IPS-11a (cell line): Measurements from ENCODE around the gene PISD.
"Not testable (repeated sequence)": the region's sequence is repeated elsewhere in the genome, so short reads cannot be mapped to it uniquely, and the experiment has no call there.

Experiments
- H3K4me3 ChIP-seq: one replicate; pipeline ENCODE4 v1.5.1; 2013; ENCODE audit warnings: low read depth, low read length, control low read depth

The PISD gene

GRCh38 chr22:31661851-31662667, at the start of gene PISD:
Gene PISD, minus strand, starts transcription at chr22:31662215. Its CDS starts 7 bp downstream, at chr22:31662208.
- H3K4me3 ChIP-seq: peak within 1 kb of the TSS; percentile 100

GRCh38 chr22:31711226-31711625, 49.2 kb upstream of the PISD start:
- not testable (repeated sequence) for H3K4me3 ChIP-seq

GRCh38 chr22:31707519-31707918, 45.5 kb upstream of the PISD start:
- no peak overlapping the region for H3K4me3 ChIP-seq

- H3K4me3 ChIP-seq: no peak overlapping the region
These were observed 33.4 kb upstream of the PISD start for GRCh38 chr22:31695423-31695822.

- not testable (repeated sequence) for H3K4me3 ChIP-seq
These were observed 32.0 kb upstream of the PISD start for GRCh38 chr22:31694046-31694445.

DNA sequence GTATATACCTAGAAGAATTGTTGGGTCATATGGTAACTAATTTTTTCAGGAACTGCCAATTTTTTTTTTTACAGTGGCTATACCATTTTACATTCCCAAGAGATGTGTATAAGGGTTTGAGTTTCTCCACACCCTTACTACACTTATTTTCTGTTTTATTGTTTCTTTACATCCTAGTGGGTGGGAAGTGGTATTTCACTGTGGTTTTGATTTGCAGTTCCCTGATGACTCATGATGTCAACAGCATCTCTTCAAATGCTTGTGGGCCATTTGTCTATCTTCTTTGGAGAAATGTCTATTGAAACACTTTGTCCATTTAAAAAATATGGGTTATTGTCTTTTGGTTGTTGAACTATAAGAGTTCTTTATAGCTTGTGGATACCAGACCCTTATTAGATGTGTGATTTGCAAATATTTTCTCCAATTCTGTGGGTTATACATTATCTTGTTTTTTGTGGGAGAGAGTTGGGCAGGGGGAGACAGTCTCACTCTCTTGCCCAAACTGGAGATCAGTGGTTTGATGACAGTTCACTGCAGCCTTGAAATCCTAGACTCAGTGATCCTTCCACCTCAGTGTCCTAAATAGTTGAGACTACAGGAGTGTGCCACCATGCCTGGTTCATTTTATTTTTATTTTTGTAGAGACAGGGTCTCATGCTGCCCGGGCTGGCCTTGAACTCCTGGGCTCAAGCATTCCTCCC, 30.3 kb upstream of the PISD start:
- H3K4me3 ChIP-seq: no peak overlapping the region

- H3K4me3 ChIP-seq: no peak overlapping the region
These were observed 29.4 kb upstream of the PISD start for GRCh38 chr22:31691408-31691807.

GRCh38 chr22:31683181-31684105, 21.4 kb upstream of the PISD start:
- H3K4me3 ChIP-seq: no peak overlapping the region

- no peak overlapping the region for H3K4me3 ChIP-seq
These were observed 20.7 kb upstream of the PISD start for GRCh38 chr22:31682751-31683150.

DNA sequence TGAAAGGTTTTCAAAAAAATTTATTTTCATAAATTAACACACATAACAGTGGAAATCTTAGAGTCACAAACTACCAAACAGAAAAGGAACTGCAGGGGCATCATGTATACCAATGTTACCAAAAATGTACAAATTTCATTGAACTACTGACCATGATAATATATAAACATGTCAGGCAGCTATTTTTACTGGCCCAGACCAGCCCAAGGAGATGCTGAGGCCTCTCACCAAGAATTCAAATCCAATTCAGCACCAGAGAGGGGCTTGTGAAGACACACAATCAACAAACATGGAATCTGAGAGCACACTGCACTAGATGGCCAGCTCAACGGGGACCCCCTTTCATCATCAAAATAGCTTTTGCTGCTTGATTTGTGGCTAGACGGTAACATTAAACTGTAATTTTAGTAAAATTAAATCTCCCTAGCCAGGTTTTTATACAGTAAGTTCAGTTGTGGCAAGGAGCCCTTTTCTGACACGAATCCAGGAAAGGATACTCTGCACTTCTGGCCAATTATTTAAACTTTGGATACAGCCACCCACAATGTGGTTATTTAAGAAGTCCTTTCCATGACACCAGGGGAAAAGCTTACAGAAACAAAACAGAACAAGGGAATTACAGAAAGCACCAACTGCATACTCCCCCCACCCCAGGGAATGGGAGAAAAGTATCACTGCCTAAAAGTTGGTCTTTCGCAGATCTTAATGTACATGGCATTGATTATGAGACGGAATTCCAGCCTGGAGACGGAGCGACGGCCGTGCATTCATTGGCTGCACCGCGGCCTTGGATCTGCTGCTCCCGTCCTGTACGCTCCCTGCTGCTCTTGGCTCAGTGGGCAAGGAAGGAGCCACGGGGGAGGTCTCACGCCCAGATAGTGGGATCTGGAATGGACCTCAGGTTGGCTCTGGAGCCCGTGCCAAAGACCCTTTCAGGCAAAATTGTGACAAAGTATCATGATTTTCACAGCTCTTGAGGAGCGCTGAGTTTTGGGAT, 19.6 kb upstream of the PISD start:
- H3K4me3 ChIP-seq: no peak overlapping the region

- no peak overlapping the region for H3K4me3 ChIP-seq
These were observed 18.9 kb upstream of the PISD start for GRCh38 chr22:31680861-31681341.

GRCh38 chr22:31678748-31679147, 16.7 kb upstream of the PISD start:
- H3K4me3 ChIP-seq: no peak overlapping the region

DNA sequence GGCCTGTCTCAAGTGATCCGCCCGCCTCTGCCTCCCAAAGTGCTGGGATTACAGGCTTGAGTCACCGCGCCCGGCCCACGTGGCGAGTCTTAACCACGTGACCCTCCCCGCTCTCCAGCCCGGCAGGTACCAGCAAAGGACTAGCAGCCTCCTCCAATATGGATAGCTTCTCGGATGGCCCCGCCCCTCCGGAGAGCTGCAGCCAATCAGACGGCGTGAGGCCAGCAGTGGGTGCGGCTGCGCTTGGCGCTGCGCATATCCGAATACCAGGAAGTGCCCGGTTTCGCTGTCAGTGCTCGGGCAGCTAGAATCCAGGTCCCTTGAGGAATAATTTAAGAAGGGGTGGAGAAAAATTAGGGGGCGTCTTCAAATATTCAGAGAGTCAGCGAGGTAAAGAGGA, 14.7 kb upstream of the PISD start:
- no peak overlapping the region for H3K4me3 ChIP-seq

- not testable (repeated sequence) for H3K4me3 ChIP-seq
These were observed 12.2 kb upstream of the PISD start for GRCh38 chr22:31674219-31674618.

GRCh38 chr22:31668849-31669248, 6.8 kb upstream of the PISD start:
- H3K4me3 ChIP-seq: not testable (repeated sequence)

- H3K4me3 ChIP-seq: peak overlapping the region; percentile 100
These were observed 638 bp upstream of the PISD start for GRCh38 chr22:31662668-31663037.

- peak overlapping the region; percentile 100 for H3K4me3 ChIP-seq
These were observed 1.1 kb downstream of the PISD start for GRCh38 chr22:31660860-31661341.

GRCh38 chr22:31659246-31659645, 2.8 kb downstream of the PISD start:
- no peak overlapping the region for H3K4me3 ChIP-seq

GRCh38 chr22:31654408-31654807, 7.6 kb downstream of the PISD start:
- H3K4me3 ChIP-seq: no peak overlapping the region

DNA sequence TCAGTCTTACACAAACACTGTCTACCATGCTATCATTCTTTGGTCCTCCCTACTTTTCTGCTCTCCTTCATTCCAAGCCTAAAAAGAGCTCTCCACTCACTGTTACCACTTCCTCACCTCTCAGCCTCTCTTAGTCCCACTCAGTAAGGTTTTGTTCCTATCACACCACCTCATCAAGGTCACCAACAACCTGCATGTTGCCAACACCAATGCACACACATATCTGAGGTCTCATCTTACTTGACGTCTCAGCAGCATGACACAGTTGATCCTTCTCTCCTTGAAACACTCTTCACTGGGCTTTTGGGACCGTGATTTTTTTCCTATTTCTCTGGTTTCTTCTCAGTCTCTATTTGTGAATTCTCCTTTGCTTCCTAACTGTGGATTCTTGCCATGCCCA, 8.1 kb downstream of the PISD start:
- H3K4me3 ChIP-seq: no peak overlapping the region
